Urinary bladder (tissue), 4 donors: ENCODE data around the gene DOK4. TPM values are rescaled to one million over a fixed set of nuclear protein-coding genes. Genes with fewer than 3 reads are reported as not detected.

Source experiments
- DNase-seq: peaks from one replicate; pipeline ENCODE4 v3.0.0-alpha.2; 2015; ENCODE audit errors: extremely low spot score
- H3K27ac ChIP-seq: one replicate; pipeline ENCODE4 v1.5.1; 2013; ENCODE audit warnings: low read depth, mild to moderate bottlenecking, moderate library complexity
- H3K36me3 ChIP-seq: one replicate; pipeline ENCODE4 v1.6.1; 2013; ENCODE audit warnings: mild to moderate bottlenecking, moderate library complexity; ENCODE audit not compliant: insufficient read depth
- H3K4me1 ChIP-seq: one replicate; pipeline ENCODE4 v1.6.1; 2013; ENCODE audit warnings: mild to moderate bottlenecking, moderate library complexity; ENCODE audit not compliant: insufficient read depth
- H3K4me3 ChIP-seq: one replicate; pipeline ENCODE4 v1.5.1; 2013; ENCODE audit warnings: low read depth, low read length
- WGBS: extraction: QIAGEN DNeasy Blood & Tissue Kit; methylation state at CpG from one replicate; pipeline ENCODE4 v1.1.7; 2013; 5-methylcytosine and 5-hydroxymethylcytosine counted together
- polyA plus RNA-seq: library from polyadenylated mRNA; stranded (reverse); fragments of 200-250 nt; gene quantifications from one replicate; pipeline ENCODE4 v1.2.3, GENCODE V29; 2013
- total RNA-seq: library from RNA; depleted of rRNA; stranded (reverse); fragments of >200 nt; gene quantifications from one replicate; pipeline ENCODE4 v1.2.3, GENCODE V29; 2014
- donor health status: healthy with polysubstance abuse.
- donor health status: healthy.

Gene DOK4
- total and polyA plus RNA-seq, 2 donors = 11.8 to 21.3 TPM

- DNase-seq = no peak
- Histone ChIP-seq H3K4me3 (no peak overlapping the region), H3K36me3 (no peaks in the 10 kb centered on the region)
These were observed 42.5 kb upstream of the DOK4 start for GRCh38 chr16:57528499-57529390.

GRCh38 chr16:57527610-57528360, 41.5 kb upstream of the DOK4 start:
- no peak overlapping the region for H3K4me3 ChIP-seq
- DNase-seq = no peak
- no peaks in the 10 kb centered on the region for H3K36me3 ChIP-seq
- 95% methylated on average over 19 of the region's 19 CpGs for WGBS
- H3K27ac ChIP-seq = no peak overlapping the region
- no peaks in the 10 kb centered on the region for H3K4me1 ChIP-seq

More at GRCh38 chr16:57528499-57529390, 42.5 kb upstream of the DOK4 start:
- Histone ChIP-seq H3K27ac (no peak overlapping the region), H3K4me1 (peaks cover under 1% of the 10 kb centered on the region)
- WGBS = 76% methylated on average over 126 of the region's 126 CpGs

- Histone ChIP-seq H3K27ac (no peak overlapping the region), H3K36me3 (no peaks in the 10 kb centered on the region), H3K4me3 (no peak overlapping the region), H3K4me1 (no peaks in the 10 kb centered on the region)
- WGBS = 87% methylated on average over 4 of the region's 4 CpGs
- DNase-seq = no peak
These were observed 40.7 kb upstream of the DOK4 start for GRCh38 chr16:57527027-57527426.

- no peak for DNase-seq
- WGBS = 90% methylated on average over 6 of the region's 6 CpGs
These were observed 40.2 kb upstream of the DOK4 start for GRCh38 chr16:57526498-57526897.

GRCh38 chr16:57525761-57526160, 39.5 kb upstream of the DOK4 start:
- H3K4me3 ChIP-seq = no peak overlapping the region
- WGBS = 82% methylated on average over 18 of the region's 18 CpGs
- H3K27ac ChIP-seq = no peak overlapping the region
- no peaks in the 10 kb centered on the region for H3K36me3 ChIP-seq
- no peaks in the 10 kb centered on the region for H3K4me1 ChIP-seq
- no peak for DNase-seq

More at GRCh38 chr16:57526498-57526897, 40.2 kb upstream of the DOK4 start:
- no peaks in the 10 kb centered on the region for H3K4me1 ChIP-seq
- H3K36me3 ChIP-seq = no peaks in the 10 kb centered on the region
- no peak overlapping the region for H3K27ac ChIP-seq
- H3K4me3 ChIP-seq = no peak overlapping the region

- WGBS = 89% methylated on average over 8 of the region's 8 CpGs
- Histone ChIP-seq H3K27ac (no peak overlapping the region), H3K4me1 (no peaks in the 10 kb centered on the region), H3K4me3 (no peak overlapping the region), H3K36me3 (no peaks in the 10 kb centered on the region)
- no peak for DNase-seq
These were observed 36.7 kb upstream of the DOK4 start for GRCh38 chr16:57522960-57523359.

GRCh38 chr16:57519796-57520360, 33.6 kb upstream of the DOK4 start:
- Histone ChIP-seq H3K4me3 (no peak overlapping the region), H3K36me3 (no peaks in the 10 kb centered on the region), H3K27ac (no peak overlapping the region), H3K4me1 (no peaks in the 10 kb centered on the region)
- DNase-seq = no peak
- WGBS = 38% methylated on average over 10 of the region's 10 CpGs

GRCh38 chr16:57518922-57519321, 32.6 kb upstream of the DOK4 start:
- Histone ChIP-seq H3K27ac (no peak overlapping the region), H3K4me3 (no peak overlapping the region), H3K4me1 (no peaks in the 10 kb centered on the region), H3K36me3 (no peaks in the 10 kb centered on the region)
- 91% methylated on average over 6 of the region's 6 CpGs for WGBS
- DNase-seq = no peak

- no peaks in the 10 kb centered on the region for H3K36me3 ChIP-seq
- no peak for DNase-seq
- H3K4me1 ChIP-seq = no peaks in the 10 kb centered on the region
- H3K27ac ChIP-seq = no peak overlapping the region
- 93% methylated on average over 13 of the region's 13 CpGs for WGBS
- no peak overlapping the region for H3K4me3 ChIP-seq
These were observed 32.2 kb upstream of the DOK4 start for GRCh38 chr16:57518520-57518919.

- H3K4me1 ChIP-seq = no peaks in the 10 kb centered on the region
- DNase-seq = no peak
- WGBS = 90% methylated on average over 31 of the region's 31 CpGs
These were observed 31.4 kb upstream of the DOK4 start for GRCh38 chr16:57517397-57518367.

GRCh38 chr16:57516773-57517172, 30.5 kb upstream of the DOK4 start:
- H3K4me1 ChIP-seq = no peaks in the 10 kb centered on the region
- WGBS = 91% methylated on average over 3 of the region's 3 CpGs
- H3K4me3 ChIP-seq = no peak overlapping the region
- H3K36me3 ChIP-seq = no peaks in the 10 kb centered on the region
- DNase-seq = no peak
- H3K27ac ChIP-seq = no peak overlapping the region

More at GRCh38 chr16:57517397-57518367, 31.4 kb upstream of the DOK4 start:
- no peaks in the 10 kb centered on the region for H3K36me3 ChIP-seq
- H3K4me3 ChIP-seq = no peak overlapping the region
- H3K27ac ChIP-seq = no peak overlapping the region

- DNase-seq = no peak
- no peaks in the 10 kb centered on the region for H3K36me3 ChIP-seq
- H3K4me1 ChIP-seq = no peaks in the 10 kb centered on the region
- 83% methylated on average over 10 of the region's 10 CpGs for WGBS
- H3K4me3 ChIP-seq = no peak overlapping the region
- no peak overlapping the region for H3K27ac ChIP-seq
These were observed 30.0 kb upstream of the DOK4 start for GRCh38 chr16:57516176-57516725.
